Coronary artery (tissue), 2 donors: ENCODE data around the gene RPL3.

Experiments used
- DNase-seq: peaks from one replicate; pipeline ENCODE4 v3.0.0-alpha.2; 2017; ENCODE audit warnings: low spot score
- H3K27ac ChIP-seq, 2 donors: fragments of 200-600 bp; sonication (generic); one replicate each; pipeline ENCODE4 v1.5.1; 2016 to 2019
- H3K4me3 ChIP-seq: fragments of 200-600 bp; sonication (generic); 2 replicates; pipeline ENCODE4 v1.5.1; 2016; ENCODE audit warnings: mild to moderate bottlenecking, moderate library complexity
- CTCF ChIP-seq: fragments of 200-600 bp; sonication (generic); IDR thresholded peaks from one replicate; pipeline ENCODE4 v1.5.1; 2019; ENCODE audit warnings: antibody characterized with exemption

Gene RPL3

GRCh38 chr22:39273950-39274887, 45.2 kb downstream of the RPL3 start:
- no peak overlapping the region for H3K4me3 ChIP-seq
- no peak overlapping the region for H3K27ac ChIP-seq
- DNase-seq, result no peak
- no peak for TF ChIP-seq CTCF

- H3K27ac ChIP-seq, result no peak overlapping the region
- no peak for DNase-seq
- no peak overlapping the region for H3K4me3 ChIP-seq
- no peak for TF ChIP-seq CTCF
These were observed 48.6 kb downstream of the RPL3 start for GRCh38 chr22:39270792-39271191.

- DNase-seq, result no peak
- TF ChIP-seq CTCF, result no peak
- no peak overlapping the region for H3K4me3 ChIP-seq
- no peak overlapping the region for H3K27ac ChIP-seq
These were observed 49.1 kb downstream of the RPL3 start for GRCh38 chr22:39270280-39270679.

- Histone ChIP-seq H3K27ac (no peak overlapping the region), H3K4me3 (no peak overlapping the region)
- DNase-seq, result no peak
- TF ChIP-seq CTCF, result no peak
These were observed 50.2 kb downstream of the RPL3 start for GRCh38 chr22:39269095-39269790.

GRCh38 chr22:39268645-39269044, 50.8 kb downstream of the RPL3 start:
- no peak for DNase-seq
- Histone ChIP-seq H3K4me3 (no peak overlapping the region), H3K27ac (no peak overlapping the region)
- TF ChIP-seq CTCF, result no peak

GRCh38 chr22:39267974-39268373, 51.4 kb downstream of the RPL3 start:
- Histone ChIP-seq H3K27ac (no peak overlapping the region), H3K4me3 (no peak overlapping the region)
- DNase-seq, result no peak
- no peak for TF ChIP-seq CTCF
